ENCODE data around the gene MFSD6.
A peak's percentile ranks its signal among the peaks of the same experiment; 100 is the strongest.

MFSD6 gene

GRCh38 chr2:190432567-190433231, 24.5 kb downstream of the MFSD6 start (continued):
- TF ChIP-seq BCL11B (tag by site-specific recombination; IDR thresholded peaks at IDR 0.05; ENCODE audit: low read depth), result 0 out of 2 replicates have a peak, but pooled peaks have one; percentile 59
- TF ChIP-seq ZNF18 (tag by site-specific recombination; IDR thresholded peaks at IDR 0.05), result peak; percentile 65
- TF ChIP-seq GLI2 (tag by site-specific recombination; IDR thresholded peaks at IDR 0.05; ENCODE audit: borderline replicate concordance, low read depth), result no peak
- TF ChIP-seq FEZF1 (tag by site-specific recombination; IDR thresholded peaks at IDR 0.05), result peak; percentile 72
- TF ChIP-seq ZNF423 (tag by site-specific recombination; IDR thresholded peaks at IDR 0.05), result 0 out of 2 replicates have a peak, but pooled peaks have one; percentile 15
- TF ChIP-seq SP7 (tag by site-specific recombination; IDR thresholded peaks at IDR 0.05), result peak; percentile 82
- peak; percentile 87 for TF ChIP-seq ZNF843 (tag by site-specific recombination; IDR thresholded peaks at IDR 0.05)
- TF ChIP-seq PRDM6 (tag by site-specific recombination; IDR thresholded peaks at IDR 0.05), result peak; percentile 94
- TF ChIP-seq BCL6B (tag by site-specific recombination; IDR thresholded peaks at IDR 0.05), result peak; percentile 89
- TF ChIP-seq ZNF624 (tag by site-specific recombination; IDR thresholded peaks at IDR 0.05), result no peak
- no peak for TF ChIP-seq ZNF658 (tag by site-specific recombination; IDR thresholded peaks at IDR 0.05)
- TF ChIP-seq SALL2 (tag by site-specific recombination; IDR thresholded peaks at IDR 0.05; ENCODE audit: borderline replicate concordance), result no peak
- no peak for TF ChIP-seq ATF2 (tag by site-specific recombination; IDR thresholded peaks at IDR 0.05; ENCODE audit: low read depth)
- no peak for TF ChIP-seq EGR2 (tag by site-specific recombination; IDR thresholded peaks at IDR 0.05; ENCODE audit: low read depth)

GRCh38 chr2:190435031-190435670, 27.0 kb downstream of the MFSD6 start:
- Histone ChIP-seq H3K36me3 (ENCODE audit: control insufficient read depth in 2 of 2, insufficient read depth in 1 of 2, low read length in 2 of 2) (peaks cover 0 to 8% of the 10 kb centered on the region in 2 experiments; a peak in 1 of 3 replicates), H3K4me3 (ENCODE audit: low read depth, low read length) (no peak overlapping the region), H3K27ac (ENCODE audit: extremely low read depth, low read depth, low read length) (no peak overlapping the region), H3K9me3 (ENCODE audit: control insufficient read depth, insufficient read depth, low read depth, low read length) (no peaks in the 10 kb centered on the region), H3K4me1 (ENCODE audit: control insufficient read depth, insufficient read depth, low read length) (peaks cover 5% of the 10 kb centered on the region; the same call in 1 of the 2 replicates)
- TF ChIP-seq ZFP3 (tag by site-specific recombination; IDR thresholded peaks at IDR 0.05; ENCODE audit: low read depth) (no peak), ZNF670 (tag by site-specific recombination; IDR thresholded peaks at IDR 0.05; ENCODE audit: low read depth) (no peak), OSR2 (tag by site-specific recombination; IDR thresholded peaks at IDR 0.05) (no peak), ZNF513 (tag by site-specific recombination; IDR thresholded peaks at IDR 0.05) (no peak), ZNF645 (tag by site-specific recombination; IDR thresholded peaks at IDR 0.05) (no peak), ZFP41 (tag by site-specific recombination; IDR thresholded peaks at IDR 0.05; ENCODE audit: borderline replicate concordance) (no peak), ZBTB44 (tag by site-specific recombination; IDR thresholded peaks at IDR 0.05) (no peak), BCL11A (tag by site-specific recombination; IDR thresholded peaks at IDR 0.05; ENCODE audit: low read depth) (no peak), ZNF626 (tag by site-specific recombination; IDR thresholded peaks at IDR 0.05) (no peak), ZNF473 (tag by site-specific recombination; IDR thresholded peaks at IDR 0.05) (no peak)
- ChIA-PET CTCF (no interaction called here), POLR2A (no interaction called here)
